DMS 273 (cell line): Measurements from ENCODE around the gene HDAC6.

Source experiments
- DNase-seq: peaks from one replicate; lab custom pipeline; 2025; ENCODE audit not compliant: unreplicated experiment; lab: John Stamatoyannopoulos, UW

Gene HDAC6

DNA sequence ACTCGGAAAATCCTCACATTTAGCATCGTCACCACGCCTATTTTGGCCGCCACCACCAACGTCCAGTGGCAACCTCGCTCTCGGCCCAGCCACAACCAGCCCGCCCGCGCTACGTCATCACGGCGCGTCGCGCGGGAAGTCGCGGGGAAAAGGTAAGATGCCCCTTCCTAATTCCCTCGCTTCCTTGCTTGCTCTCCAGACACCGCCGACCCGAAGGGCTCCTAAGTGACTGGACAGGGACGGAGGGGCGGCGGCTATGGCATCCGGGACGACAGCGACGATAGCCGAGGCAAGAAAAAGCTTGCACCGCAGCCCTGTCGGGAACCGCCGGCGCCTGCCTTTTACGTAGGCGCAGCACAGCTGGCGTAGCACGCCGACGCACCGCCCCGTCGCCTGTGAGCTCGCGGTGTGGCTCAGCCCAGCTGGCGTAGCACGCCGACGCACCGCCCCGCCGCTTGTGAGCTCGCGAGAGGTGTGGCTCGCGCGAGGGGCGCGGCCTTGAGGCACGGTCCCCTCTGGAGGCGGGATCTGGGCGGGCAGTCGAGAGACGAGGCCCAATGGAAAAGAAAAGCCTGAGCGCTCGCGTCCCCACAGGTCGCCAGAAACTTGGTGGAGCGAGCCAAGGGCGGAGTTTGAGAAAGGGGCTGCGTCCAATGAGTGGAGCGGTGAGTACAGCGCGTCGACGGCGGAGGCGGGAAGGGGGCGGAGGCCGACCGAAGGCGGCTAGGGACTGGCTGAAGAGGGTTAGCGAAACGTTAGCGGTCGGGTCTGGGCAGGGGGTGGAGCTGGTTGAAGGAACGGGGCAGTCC is at the start of gene HDAC6:
Gene HDAC6, plus strand, starts transcription at position 788 of the 809 bp plus-strand sequence. CDS start 626 bp downstream, outside the sequence.
- peak; percentile 99 for DNase-seq

DNA sequence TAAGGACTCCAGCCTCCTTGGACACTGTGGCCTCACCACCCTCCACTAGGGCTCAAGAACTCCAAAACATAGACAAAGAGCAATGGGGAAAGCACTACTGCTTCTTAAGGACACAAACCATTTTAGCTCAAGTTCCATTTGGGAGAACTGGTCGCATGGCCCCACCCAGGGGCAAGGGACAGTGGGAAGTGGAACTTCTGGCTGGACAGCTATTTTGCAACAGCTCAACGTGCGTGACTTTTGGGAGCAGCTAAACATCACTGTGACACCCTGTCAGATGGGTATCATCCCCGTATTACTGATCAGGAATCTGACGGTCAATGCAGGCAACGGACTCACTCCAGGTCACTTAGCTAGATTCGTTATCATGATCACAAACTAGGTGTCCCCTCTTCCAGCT is 49.4 kb upstream of the HDAC6 start:
- DNase-seq, result no peak

DNA sequence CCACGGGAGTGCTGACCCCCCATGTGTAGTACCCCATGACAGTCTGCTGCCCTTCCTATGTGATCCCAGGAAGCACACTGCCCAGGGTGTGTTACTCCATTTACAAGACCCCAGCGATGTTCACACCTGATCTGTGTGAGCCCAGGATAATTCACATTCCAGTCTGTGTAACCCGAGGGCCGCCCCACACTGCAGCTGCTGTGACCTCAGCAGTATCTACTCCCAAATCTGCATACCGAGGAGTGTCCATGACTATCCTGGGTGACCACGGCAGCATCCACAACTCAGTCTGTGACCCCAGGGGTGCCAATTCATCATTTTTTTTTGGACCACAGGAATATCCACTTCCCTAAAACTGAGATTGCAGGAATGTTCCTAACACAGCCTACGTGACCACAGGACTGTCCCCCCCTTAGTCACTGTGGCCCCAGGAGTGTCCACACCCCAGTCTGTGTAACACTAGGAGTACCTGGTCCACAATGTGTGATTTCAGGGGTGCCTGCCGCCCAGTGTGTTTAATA is 48.1 kb upstream of the HDAC6 start:
- DNase-seq, result no peak

DNA sequence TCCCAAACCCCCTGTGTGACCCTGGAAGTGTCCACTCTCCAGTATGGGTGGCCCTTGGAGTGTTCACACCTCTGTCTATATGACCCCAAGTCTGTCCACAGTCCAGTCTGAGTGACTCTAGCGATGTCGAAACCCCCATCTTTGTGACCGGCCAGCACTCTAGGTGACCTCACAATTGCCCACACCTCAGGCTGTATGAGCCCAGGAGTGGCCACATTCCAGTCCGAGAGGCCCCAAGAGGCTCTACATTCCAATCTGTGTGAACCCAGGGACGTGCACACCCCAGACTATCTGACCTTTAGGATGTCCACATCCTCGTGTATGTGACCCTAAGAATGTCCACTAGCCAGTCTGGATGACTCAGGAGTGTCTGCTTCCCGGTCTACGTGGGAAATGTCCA is 47.6 kb upstream of the HDAC6 start:
- no peak for DNase-seq

DNA sequence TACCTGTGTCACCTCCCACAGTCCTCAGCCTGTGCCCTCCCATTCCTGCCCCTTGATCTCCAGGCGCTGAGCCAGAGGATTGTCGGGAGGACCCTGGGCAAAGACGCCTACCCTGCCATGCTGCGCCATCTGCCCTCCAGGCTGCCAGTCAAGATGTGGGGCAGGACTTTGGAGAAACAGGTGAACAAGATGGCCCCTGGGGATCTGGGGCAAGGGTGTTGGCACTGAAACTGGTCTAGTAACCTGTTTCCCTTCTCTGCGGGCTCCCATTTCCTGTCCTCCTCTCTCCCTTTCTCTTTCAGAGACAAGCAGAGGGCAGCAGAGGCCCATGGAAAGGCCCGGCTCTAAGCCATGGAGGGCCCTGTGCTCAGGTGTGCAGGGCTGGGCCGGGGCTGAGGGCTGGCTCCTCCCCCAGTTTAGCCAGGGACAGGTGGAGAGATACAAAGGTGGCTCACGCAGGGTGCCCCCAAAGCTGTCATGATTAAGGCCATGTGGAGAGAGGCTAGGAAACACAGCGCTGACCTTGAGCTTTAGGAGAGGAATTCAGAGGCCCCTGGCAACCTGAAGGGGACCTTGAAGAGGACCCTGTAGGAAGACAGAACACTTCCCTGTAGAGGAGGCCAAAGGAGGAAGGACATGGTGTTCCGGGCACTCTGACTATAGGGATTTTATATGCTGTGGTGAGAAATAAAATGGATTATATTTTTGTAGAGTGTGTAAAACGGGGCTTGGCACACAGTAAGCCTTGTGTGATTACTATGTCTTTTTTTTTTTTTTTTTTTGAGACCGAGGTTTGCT is 40.0 kb upstream of the HDAC6 start, which contains the start of gene GLOD5:
Gene GLOD5, plus strand, starts transcription at position 74 of the 798 bp plus-strand sequence. Its CDS starts 44 bp downstream, at position 118.
- DNase-seq, result peak; percentile 59

DNA sequence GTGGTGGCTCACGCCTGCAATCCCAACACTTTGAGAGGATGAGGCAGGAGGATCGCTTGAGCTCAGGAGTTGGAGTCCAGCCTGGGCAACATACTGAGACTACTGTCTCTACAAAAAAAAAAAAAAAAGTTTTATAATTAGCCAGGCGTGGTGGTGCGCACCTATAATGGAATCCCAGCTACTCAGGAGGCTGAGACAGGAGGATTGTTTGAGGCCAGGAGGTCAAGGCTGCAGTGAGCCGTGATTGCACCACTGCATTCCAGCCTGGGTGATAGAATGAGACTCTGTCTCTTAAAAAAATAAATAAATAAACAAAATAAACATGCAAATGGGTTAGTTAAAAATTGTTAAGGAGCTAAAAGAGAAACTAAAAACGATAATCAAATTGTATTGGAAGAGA is 32.6 kb upstream of the HDAC6 start:
- no peak for DNase-seq

DNA sequence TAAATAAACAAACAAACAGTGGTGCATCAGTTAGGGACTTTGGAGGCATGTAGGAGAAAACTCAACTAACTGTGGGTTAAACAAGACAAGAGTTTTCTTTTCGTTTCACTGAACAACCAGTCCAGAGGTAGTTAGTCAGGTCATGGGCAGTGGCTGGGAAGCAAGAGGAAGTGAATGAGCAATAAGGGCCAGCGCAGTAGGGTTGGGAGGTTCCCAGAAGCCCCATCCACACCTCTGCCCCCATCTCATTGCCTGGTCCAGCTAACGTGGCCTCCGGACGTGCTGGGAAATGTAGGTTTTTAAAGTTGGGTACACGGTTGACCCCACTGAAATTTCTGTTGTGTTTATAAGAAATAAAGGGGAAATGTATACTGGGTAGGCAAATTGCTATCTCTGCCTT is 31.6 kb upstream of the HDAC6 start:
- DNase-seq, result no peak

DNA sequence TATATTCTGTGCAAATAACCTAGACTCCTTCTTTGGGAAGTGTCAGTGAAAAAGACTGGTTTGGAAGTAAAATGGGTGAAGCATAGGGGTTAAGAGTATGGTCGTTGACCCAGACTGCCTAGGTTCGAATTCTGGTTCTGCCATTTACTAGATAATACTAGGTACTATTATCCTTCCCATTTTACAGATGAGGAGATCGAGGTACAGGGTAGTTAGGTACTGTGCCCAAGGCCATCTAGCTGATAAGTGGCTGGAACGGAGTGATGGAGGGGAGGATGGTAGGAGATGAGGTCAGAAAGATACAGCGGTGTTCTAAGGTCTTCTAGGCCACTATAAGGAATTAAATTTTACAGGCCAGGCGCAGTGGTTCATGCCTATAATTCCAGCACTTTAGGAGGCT is 29.3 kb upstream of the HDAC6 start:
- no peak for DNase-seq

DNA sequence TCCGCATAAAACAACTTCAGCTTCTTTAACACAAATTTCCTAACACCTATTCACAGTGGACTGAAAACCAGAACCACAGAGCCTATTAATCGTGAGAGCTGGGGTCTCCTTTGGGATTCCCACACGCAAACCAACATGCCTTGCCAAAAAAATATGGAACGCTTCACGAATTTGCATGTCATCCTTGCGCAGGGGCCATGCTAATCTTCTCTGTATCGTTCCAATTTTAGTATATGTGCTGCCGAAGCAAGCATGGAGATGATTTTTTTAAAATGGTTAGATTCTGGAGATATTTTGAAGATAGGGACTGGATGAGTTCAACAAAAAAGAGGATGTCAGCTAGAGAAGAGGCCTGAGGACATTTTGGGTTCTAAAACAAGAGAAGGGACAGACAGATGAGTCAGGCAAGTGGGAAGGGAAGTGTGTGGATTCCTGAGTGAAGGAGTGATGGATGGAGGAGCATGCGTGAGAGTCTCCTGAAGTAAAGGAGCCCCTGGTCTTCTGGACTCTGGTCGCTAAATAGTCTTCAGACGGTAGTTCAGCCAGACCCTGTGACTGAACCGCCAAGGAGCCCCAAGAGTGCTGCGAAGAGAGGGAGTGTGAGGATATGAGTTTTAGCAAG is 24.9 kb upstream of the HDAC6 start:
- DNase-seq, result no peak

DNA sequence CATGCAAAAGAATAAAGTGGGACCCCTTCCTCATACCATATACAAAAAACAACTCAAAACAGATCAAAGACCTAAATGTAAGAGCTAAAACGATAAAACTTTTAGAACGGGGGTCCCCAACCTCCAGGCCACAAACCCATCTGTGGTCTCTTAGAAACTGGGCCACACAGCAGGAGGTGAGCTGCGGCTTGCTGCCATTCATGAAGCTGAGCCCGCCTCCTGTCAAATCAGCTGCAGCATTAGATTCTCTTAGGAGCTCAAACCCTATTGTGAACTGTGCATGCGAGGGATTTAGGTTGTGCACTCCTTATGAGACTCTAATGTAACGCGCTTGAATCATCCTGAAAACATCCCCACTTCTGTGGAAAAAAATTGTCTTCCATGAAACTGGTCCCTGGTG is 22.5 kb upstream of the HDAC6 start:
- no peak for DNase-seq

DNA sequence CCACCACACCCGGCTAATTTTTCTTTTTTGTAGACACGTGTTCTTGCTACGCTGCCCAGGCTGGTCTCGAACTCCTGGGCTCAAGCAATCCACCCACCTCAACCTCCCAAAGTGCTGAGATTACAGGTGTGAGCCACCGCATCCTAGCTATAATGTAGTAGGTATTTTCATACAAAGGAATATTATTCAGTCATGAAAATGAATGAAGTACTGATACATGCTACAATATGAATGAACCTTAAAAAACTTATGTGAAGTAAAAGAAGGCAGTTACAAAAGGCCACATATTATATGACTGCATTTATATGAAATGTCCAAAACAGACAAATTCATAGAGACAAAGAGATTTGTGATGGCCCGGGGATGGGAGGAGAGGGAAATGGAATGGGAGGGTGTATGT is 20.2 kb upstream of the HDAC6 start:
- no peak for DNase-seq

DNA sequence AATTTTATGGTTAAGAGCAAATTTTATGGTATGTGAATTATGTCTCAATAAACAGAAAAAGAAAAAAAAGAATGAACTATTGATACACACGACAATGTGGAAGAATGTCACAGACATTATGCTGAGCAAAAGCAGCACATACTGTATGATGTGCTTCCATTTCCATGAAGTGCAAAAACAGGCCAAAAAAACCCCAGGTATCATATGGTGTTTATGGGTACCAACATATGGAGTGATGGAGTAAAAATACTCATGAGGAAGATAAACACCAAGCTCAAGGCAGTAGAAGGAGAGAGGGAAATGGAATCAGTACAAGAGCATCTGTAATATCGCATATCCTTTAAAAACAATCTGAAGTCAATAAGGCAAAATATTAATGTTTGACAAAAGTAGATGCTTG is 19.7 kb upstream of the HDAC6 start:
- no peak for DNase-seq

DNA sequence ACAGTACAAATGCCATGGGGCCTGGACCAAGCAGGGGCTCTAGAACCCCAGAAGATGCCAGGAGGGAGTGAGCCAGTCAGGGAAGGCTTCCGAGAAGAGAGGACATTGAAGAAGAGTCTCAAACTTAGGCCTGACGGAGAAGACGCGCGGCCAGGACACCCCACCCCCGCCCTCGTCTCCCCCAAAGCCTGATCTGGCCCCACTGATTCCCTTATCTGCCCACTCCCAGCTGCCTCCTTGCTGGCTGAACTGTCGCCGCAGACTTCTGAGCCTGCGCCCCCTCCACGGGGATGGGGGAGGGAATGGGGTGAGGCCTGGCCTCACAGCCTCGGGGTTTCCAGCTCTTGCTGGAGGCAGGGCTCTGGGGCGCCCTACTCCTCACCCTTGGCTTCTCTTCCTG is 19.1 kb upstream of the HDAC6 start:
- DNase-seq, result no peak

DNA sequence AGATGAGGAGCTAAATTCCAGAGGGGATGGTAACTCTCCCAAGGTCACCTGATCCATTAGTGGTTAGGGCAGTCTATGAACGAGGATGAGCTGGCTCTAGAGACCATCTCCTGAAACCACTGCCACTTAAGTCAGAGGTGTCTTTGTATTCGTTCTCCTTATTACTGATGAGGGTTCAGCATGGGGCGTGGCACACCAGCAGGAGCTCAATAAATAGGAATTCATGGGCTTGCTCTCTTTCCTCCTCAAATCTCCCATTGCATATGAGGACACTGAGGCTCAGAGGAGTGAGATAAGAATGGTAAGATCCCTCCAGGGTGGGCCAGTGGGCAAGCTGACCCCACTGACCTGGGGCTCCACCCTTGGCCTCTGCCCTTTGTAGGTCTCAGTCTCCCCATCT is 17.1 kb upstream of the HDAC6 start:
- no peak for DNase-seq

DNA sequence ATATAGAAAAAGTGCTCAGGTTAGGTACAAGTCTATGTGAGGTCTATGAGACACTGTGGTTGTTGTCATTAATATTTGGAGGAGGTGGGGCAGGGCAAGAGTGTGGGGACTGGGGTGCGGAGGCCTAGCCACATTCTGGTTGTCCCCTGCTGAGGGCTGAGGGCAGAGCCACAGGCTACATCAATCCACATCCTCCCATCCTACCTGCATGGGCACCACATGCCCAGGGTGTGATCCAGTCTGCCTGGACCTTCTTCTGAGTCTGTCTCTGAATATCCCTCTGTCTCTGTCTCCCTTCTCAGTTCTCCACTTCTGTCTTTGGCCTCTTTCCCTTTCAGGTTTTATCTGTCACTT is 16.7 kb upstream of the HDAC6 start:
- DNase-seq, result no peak

DNA sequence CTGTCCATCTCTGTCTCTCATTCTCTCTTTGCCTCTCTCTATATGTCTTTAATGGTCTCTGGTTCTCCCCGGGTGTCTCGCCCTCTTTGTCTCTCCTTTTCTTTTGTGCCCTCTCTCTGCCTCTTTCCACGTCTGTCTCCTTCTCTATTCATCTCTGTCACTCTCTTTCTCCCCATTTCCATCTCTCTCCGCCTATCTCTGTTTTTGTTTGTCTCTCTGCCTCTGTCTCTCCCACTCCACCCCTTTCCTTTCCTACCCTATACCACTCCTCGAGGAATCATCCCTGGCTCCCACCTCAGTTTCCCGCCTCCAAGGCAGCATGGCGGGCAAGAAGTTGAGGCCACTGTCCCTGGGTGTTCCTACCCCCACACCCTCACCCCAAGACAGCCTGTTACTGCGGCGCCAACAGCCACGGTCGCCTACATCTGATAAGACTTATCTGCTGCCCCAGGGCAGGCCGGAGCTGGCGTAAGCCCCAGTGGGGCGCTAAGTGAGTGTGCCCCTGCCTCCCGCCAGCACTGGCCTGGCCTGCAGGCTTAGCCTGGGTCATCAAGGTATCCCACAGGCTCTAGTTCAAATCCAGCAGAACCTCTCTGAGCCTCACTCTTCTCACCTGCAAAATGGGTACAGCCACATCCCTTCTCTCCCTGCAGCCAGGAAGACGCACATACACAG is 16.2 kb upstream of the HDAC6 start:
- DNase-seq, result no peak

DNA sequence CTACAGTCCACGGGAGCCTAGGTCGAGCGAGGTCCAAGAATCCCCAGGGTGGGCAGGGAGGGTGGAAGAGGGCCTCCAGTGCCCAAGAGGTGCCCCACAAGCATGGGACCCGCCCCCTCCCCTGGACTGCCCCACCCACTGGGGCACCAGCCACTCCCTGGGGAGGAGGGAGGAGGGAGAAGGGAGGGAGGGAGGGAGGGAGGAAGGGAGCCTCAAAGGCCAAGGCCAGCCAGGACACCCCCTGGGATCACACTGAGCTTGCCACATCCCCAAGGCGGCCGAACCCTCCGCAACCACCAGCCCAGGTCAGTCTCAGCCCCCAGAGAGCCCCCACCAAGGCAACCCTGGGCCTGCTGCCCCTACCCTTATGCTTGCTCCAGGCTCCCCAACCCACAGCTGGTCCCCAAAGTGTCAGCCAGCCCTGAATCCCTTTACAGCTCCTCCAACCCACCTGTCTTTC is 15.5 kb upstream of the HDAC6 start, which contains the start of gene GATA1:
Gene GATA1, plus strand, starts transcription at position 250 of the 460 bp plus-strand sequence. CDS start 4,520 bp downstream, outside the sequence.
- DNase-seq, result no peak

DNA sequence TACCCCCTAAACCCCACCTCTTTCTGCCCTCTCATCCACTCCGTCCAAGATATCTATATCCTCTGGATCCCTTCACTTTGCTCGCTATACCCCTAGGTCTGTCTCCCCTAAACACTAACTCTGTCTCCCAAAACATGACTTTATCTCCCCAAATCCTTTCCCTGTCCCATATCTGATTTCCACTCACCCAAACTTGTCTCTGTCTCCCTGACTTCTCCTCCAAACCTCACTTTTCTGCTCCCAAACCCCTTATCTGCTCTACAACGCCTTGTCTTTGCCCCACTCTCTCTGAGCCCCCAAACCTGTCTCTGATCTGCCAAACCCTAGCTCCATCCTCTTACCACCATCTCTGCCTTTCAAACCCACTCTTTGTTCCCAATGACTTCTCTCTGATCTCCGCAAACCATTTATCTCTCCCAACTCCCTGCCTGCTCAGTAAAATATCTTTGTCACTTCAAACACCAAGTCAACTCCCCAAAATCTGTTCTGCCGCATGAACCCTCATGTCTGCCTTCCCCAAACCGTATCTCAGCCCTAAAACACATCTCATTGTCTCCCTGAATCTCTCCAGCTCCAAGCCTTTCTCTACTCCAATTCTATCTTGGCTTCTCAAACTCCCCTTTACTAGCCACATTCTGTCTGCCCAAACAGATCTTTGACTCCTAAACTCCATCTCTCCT is 14.9 kb upstream of the HDAC6 start:
- DNase-seq, result no peak

DNA sequence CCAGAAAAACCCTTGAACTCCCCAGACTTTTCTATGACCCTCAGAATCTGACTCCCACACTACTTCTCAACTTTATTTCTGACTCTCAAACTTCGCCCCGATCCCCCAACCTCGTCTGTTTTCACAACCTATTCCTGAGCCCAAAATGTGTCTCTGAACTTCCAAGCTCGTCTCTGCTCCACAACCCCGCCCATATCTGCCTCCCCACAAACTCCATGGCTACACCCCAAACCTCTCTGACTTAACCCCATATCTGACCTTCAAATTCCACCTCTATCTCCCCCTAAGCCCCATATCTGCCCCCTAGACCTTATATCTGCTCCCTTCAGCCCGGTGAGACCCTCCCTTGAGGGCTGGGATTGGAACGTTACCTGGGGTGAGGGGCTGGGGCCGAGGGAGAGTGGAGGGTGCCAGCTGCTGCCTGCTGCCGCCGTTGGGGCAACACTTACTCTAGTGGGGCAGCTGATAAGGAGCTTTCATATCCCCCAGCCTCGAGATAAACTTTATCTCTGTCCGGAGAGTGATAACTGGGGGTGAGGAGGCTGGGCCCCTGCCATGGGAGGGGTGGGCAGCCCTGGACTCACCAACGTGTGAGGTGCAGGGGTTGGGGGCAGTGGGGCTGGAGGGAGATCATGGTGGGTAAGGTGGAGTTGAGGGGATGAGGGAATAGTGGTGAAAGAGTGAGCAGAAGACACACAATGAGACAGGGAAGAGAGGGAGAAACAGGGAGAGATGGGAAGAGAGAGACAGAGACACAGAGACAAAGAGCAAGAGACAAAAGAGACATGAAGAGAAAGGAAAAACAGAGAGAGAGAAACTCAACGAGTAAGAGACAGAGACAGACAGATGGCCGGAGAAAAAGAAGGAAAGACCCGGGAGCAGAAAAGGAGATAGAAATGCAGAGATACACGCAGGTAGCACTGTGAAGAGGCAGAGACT is 14.1 kb upstream of the HDAC6 start:
- DNase-seq, result no peak
